ENCODE results near the gene LRRC1.

Gene LRRC1

DNA sequence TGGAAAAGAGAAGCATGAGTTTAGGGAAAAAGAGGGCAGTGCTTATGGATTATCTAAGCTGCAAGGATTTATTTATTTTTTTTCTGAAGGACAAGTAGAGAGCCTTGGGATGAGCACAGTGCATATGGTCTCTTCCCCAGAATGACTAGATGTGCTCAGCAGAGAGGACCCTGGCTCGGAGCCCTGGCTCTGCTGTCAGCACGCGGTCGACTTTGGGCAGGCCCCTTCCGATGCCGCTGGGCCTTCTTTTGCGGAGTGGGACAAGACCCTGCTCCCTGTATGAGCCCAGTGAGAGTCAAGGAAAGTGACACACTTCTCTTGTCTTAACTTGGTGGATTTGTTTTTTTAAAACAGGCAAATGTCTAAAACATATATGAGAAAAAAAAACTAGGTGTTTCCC lies 51.4 kb downstream of the LRRC1 start:
- DNase-seq (ENCODE audit: low spot score): no peak

DNA sequence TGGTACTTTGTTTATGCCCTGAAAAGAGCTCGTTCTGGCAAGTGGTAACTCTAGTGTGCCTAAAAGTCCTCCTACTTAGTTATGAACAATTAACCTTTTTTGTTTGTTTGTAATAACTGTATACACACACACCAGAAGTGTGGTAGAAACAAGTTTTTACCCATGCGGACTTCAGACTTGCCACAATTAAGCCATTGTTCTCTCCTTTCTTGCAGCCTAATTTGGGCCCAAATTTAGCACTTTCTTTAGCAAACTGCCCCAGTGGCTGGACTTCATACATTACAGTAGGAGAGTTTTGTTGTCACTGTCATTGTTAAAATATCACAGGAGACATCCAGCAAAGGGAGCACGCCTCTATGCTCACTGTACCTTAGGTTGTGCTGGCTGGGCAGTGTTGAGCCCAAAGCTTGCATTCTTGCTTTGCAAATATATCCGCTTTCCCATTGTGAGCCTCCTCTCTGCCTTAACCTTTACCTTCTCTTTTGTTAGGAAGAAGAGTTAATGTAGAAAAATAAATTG lies 53.0 kb downstream of the LRRC1 start:
- no peak for DNase-seq (ENCODE audit: low spot score)

DNA sequence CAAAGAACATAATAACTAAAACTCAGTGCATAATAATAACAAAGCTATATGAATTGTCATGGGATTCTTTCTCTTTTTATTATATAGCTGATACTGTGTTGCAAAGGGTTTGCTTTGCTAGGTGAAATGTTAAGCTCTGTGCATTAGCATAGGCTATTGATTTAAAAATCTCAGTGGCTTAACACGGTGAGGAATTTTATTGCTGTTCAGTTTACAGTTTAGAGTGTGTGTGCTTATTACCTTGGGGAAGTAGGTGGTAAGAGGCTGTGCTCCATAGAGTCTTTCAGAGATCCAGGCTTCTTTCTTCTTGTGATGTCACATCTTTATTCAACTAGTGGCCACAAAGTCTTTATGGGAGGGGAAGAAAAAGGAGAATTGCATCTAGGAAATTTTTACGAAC lies 55.7 kb downstream of the LRRC1 start:
- DNase-seq (ENCODE audit: low spot score): no peak

DNA sequence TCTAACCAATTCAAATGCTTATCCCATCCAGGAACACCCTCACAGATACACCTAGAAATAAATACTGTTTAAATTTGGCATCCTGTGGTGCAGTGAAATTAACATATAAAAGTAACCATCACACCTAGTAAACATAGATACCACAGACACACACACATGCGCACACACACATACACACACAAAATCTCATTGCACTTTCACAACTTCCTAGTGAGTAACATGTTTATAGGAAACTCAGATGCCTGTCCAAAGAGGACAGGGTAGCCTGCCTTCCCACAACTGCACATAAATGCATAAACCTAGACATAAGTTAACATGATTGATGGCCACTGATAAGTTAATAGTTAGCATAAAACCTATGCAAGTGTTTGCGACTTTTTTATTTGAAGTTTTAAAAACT lies 56.8 kb downstream of the LRRC1 start:
- DNase-seq (ENCODE audit: low spot score): no peak

DNA sequence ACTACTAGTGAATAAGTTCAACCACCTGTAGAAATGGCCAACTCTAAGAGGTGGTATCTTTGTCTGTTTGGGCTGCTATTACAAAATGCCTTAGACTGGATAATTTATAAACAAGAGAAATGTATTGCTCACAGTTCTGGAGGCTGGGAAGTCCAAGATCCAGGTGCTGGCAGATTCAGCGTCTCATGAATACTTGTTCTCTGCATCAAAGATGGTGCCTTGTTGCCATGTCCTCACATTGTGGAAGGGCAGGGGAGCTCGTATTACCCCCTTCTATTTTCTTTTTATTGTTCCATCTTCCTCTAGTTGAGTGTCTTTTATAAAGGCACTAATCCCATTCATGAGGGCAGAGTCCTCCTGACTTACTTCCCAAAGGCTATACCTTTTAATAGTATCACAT lies 58.0 kb downstream of the LRRC1 start:
- DNase-seq (ENCODE audit: low spot score): no peak

DNA sequence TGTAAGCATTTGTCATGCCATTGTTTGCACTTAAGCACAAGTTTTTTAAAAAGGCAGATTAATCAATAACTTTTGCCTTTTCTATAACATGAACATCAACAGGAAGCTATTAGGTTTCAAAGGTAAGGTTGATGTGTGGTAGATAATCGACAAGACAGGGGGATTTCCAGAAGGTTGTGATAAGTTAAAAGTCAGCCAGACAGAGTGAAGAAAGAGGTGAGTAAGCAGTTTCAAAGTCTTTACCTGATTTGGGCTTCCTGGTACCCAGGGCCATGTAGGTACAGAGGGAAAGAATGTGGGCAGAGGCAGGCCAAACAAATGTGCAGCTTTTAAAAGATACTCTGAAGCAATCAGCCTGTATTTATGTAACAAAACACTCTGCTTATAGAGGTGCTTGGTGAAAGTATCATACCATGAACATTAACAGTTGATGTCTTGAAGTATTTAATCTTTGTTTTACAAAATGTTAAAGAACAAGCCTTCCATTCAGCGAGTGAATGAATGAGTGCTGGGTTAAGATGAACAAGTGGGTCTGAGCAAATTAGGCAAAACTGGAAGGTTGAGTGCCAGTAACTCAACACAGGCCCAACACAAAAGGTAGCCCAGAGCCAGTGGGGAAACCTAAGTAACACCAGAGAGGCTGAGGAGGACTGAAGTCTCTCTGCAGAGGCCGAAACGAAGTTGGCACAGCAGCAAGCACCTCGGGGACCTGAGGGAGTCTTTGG lies 60.2 kb downstream of the LRRC1 start:
- peak; percentile 14 for DNase-seq (ENCODE audit: low spot score)

DNA sequence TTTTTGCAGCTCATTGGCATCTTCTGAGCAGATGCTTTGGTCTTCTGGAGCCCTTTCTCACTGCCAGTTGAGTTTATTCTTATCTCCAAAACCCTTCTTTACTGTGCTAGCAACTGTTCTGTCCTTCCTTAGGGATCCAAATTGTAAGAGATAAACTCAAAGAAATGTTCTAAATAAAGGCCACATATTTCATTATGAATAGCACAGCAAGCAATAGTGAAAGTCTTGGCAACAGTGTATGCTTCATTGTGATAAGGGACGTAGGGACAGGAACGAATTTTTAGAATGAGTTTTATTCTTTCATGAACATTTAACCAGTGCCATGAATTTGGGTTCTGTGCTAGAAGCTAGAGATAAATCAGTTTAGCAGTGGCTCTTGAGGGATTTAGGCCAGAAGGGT lies 61.1 kb downstream of the LRRC1 start:
- no peak for DNase-seq (ENCODE audit: low spot score)

DNA sequence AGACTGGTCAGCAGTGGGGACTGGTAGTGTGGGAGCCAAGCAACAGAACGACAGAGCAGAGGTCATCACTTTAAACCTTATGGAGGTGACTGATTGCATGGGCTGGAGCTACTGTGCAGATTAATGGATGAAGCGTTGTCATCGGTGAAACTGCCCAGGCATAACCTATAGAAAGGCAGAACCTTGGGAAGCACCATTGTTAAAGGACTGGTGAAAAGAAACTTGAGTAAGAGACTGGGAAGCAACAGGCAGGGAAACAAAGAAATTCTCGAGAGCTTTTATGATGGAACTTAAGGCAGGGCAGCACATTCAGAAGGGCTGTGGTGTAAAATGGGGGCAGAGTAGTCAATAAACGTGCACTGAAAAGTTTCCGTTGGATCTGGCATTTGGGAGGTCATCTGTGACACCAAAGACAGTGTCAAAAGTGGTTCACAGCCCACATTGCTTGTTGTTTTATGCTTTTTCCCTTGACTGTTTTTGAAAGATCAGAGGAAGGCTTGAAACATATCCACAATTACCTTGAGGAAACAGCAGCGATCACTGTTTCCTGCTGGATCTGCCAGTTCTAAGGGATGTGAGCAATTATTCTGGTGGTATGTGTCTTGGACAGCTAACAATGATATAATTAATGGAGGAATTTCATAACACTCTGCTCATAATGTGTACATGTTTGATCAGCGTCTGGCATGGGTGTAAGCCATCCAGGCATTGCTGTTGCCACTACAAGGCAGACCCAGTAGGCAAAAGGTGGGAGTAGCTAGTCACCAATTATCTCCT lies 62.7 kb downstream of the LRRC1 start:
- no peak for DNase-seq (ENCODE audit: low spot score)

DNA sequence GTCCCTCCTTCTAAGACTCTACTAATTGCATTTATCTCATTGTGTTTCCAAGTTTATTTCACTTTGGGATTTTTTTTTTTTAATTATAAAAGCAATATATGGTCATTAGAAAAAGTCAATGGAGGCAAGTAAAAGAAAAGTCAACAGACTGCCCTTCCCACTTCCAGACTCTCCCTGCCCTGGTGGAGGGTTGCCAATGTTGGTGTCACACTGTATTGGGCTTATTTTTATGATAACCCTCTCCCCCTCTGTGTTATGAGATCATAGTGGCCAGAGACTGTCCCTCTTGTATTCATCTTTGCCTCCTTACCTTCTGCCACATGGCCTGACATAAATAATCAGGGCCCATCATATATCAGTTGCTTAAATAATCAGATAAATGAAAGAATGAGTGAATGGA lies 63.4 kb downstream of the LRRC1 start:
- DNase-seq (ENCODE audit: low spot score): no peak

DNA sequence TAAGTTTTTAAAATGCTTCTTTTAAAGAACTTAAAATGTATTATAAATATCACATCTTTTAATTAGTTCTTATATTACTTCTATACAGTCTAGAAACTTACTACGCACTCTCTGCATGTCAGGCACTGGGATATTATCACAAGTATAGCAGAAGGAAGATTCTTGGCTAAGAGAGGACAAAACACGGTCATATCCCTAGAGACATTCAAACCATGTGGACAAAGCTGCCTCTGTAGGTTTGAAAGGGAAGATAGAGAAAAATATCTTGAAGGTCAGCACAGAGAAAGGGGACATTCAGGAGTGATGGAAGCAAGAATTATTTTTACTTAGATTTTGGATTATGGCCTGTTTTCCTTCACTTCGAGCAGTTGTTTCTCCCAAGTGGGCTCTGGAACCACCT lies 64.1 kb downstream of the LRRC1 start:
- no peak for DNase-seq (ENCODE audit: low spot score)

DNA sequence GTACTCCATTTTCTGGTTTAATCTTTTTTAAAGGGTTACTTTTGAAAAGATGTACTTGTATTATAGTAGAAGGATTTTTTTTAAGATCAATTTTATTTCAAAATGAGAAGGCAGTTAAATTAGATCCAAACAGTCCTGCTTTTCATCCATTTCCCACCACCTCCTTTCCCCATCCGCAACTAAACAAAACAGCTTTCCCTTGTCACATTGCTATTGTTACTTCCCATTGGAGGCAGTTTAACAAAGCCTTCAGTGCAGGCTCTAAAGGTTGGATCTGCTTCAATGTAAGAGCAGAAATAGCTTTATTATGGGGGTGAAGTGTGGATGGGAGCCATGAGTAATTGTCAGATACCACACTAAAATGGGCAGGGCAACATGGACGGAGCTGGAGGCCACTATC lies 65.7 kb downstream of the LRRC1 start:
- DNase-seq (ENCODE audit: low spot score): no peak

DNA sequence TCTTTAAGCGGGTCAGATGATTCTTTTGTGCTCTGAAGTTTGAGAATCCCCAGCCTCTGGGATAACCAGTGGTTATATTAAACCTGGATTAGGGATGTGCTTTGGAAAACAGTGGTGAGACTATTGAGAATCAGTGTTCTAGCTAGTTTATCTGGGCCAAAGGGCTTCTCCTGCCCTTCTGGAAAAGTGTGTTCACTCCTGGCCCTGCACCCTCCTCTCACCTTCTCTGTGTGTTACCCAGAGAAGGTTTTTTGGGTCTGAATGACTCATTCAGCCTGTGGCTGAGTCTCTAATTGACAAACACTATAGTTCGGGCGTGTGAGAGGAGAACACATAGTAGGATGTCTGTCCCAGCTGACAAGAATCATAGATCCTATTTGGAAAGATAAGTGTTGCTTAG lies 66.7 kb downstream of the LRRC1 start:
- no peak for DNase-seq (ENCODE audit: low spot score)

DNA sequence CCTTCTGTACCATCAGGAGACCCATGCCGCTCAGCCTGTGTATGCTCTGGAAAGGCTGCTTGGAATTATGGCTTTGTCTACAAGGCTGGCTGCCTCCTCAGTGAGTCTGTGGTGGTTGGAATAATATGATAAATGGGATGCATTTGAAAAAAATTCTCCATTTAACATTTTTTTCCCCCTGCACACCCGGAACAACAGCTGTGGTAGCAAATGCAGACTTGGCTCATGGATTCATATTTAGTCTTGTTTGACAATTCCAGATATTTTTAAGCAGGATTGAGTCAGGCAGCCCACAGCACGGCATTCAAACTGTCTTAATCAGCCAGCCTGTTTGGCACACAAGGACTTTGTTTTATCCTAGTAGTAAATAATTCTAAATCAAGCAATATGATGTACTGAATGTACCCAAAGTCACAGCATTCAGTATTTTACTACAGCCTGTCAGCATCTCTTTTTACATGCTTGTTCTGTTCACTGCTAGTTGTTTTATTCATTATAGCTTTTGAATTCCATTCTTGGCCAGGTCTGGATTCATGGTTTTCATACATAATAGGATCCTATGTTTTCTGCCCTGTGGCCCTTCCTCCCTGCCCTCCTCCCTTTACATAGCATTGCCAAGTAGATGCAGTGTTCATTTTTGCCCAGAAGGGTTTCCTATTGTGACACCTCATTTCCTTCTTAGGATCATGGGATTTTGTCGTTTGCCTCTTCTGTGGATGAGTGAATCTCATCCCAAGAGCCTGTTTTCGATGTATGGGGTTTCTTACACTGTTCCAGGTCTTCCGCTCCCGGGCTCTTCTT lies 68.1 kb downstream of the LRRC1 start:
- DNase-seq (ENCODE audit: low spot score): no peak

DNA sequence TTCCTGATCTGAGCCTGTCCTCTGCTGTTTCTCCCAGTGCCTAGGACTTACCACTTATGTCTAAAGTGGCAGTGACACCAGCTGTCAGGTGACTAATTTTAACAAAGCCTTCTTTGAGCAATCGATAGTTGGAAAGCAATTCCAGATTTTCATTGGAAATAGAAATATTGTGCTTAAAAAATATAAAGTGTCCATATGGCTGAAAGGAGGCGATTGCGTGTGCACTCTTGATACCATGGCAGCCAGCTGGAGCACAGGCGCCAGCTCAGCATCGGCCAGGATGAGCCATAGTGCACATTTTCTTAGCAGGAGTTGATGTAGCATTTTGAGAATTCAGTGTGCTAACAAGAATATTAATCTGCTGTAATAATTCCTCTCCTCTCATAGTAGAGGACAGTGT lies 70.0 kb downstream of the LRRC1 start:
- DNase-seq (ENCODE audit: low spot score): no peak

DNA sequence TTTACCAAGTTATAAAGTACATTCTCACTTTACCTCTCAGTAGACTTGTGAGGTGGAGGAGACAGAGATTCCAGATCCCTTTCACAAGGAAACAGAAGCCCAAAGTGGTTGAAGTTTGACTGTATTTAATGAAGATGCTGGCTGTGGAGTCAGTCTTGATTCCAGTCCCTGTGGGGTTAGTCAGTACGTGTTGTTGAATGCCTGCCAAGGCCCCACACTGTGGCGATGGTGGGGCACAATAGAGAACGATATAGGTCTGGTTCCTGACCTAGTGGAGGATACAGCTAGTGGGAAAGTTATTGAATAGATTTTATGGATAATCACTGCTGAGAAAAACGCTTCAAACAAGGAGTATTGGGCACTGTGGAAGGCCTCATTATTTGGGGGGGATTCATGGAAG lies 71.4 kb downstream of the LRRC1 start:
- no peak for DNase-seq (ENCODE audit: low spot score)

DNA sequence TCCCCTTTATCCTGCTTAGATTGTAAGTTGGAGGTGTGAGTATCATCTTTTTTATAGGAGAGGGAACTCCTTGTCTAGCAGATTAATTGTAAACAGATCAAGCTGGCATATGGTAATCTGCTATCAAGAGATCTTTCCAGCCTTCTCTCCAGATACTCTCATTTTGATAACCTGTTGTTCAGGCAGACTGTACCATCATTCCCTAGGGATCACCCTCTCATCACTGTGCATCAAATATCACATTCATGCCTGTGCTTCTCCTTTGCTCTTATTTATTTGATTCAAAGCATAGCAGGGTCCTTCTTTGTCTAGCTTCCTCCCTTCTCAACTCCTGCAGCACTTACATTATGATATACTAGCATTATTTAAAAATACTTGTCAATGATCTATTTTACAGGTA lies 73.8 kb downstream of the LRRC1 start:
- no peak for DNase-seq (ENCODE audit: low spot score)

DNA sequence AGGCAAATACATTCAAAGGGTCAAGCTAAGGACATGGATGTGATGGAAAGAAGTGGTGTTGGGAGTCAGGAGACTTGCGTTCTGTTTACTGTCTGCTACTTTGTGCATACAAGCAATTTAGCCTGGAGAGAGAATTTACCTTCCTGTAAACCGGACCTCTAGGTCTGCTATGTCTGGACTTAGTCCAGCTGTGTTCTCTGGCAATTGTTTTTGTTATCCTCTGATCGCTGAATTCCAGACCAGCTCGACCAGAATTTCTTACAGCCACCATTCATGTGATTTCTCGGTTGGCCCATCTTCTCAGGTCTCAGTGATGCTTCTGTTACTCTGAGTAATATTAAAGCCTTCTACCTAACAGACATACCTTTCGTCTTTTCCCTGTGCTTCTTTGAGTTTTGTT lies 75.2 kb downstream of the LRRC1 start:
- DNase-seq (ENCODE audit: low spot score): no peak

DNA sequence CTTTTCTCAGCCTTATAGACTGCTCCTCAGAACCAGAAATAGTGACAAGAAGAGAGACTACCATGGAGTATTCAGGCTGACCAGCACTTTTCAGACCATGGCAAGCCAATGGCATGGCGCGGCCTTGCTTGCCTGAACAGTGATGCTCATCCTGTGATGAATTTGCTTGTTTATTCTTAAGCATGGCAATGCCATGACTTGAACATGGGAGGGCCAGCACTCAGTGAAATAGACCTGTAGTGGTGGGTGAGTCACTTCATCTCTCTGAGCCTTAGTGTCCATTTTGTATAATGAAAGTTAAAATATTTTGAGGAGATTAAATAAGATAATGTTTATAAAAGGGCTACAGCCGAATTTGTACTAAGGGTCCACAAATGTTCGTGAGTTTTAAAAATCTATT lies 79.1 kb downstream of the LRRC1 start:
- no peak for DNase-seq (ENCODE audit: low spot score)

DNA sequence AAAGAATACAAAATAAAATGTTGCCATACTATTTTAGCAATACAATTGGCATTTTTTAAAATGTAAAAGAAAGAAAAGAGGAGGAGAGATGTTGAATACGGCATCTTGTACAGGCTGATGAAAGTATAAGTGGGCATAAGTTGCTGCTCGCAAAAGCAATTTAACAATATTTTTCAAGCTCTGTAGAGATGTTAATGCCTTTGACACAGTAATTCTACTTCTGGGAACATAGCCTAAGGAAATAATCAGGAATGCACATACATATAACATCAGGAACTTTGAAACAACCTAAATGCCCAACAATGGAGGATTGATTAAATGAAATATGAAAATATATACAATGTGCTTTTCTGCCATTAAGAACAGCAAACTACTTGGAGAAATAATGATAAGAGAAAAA lies 80.2 kb downstream of the LRRC1 start:
- DNase-seq (ENCODE audit: low spot score): no peak

DNA sequence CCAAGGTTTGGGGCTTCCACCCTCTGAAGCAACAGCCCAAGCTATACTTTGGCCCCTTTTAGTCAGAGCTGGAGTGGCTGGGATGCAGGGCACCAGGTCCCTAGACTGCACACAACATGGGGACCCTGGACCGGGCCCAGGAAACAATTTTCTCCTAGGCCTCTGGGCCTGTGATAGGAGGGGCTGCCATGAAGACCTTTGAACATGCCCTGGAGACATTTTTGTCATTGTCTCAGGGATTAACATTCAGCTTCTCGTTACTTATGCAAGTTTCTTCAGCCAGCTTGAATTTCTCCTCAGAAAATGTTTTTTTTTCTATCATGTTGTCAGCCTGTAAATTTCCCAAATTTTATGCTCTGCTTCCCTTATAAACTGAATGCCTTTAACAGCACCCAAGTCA lies 82.3 kb downstream of the LRRC1 start:
- no peak for DNase-seq (ENCODE audit: low spot score)

DNA sequence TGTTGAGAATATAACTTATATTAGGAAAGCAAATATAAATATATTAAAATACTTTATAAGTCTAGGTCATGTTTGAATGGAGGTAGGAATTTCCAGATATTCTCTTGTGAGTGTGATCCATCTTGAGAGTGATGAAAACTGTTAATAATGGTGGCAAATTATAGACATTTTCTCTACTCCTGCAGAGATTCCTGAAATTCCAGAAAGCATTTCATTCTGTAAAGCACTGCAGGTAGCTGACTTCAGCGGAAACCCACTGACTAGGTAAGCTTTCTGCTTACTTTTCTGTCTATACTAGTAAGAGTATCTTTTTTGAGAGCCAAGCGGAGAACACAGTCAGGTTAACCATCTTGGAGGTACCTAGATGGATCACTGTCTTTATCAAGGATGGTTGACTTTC lies 84.0 kb downstream of the LRRC1 start:
- no peak for DNase-seq (ENCODE audit: low spot score)

DNA sequence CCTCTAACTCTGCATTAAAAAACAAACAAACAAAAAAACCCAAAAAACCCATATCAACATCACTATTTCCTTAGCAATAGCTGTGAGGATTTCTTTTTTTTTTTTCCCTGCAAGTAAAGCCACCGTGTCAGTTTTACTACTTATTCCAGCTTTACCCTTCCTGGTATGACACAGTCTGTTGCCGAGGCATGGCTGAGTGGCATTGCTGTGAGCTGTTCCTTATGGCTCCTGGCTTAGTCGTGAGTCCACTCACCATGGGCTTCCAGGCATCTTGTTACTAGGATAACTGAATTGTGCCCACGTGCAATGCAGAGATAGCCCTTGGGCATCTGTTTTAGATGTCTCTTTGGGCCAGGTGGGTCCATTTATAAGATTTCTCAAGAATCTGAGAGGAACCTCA lies 84.8 kb downstream of the LRRC1 start:
- DNase-seq (ENCODE audit: low spot score): no peak

DNA sequence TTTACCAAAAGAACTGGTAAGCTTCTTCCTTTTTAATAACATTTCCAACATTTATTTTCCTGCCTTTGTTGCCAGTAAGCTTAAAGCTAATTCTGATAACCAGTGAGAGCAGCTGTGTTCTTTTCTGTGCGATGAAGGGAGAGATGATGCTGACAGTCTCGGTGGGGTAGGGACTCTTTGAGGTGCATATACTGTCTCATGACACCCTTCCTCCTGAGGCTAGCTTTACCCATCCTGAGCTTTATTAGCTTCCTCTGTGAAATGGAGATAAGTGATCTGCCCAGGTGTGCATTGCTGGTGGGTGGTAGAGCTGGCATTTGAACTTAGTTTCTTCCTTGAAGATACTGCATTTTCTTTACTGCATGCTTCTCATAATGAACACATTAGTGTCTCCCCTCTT lies 92.5 kb downstream of the LRRC1 start:
- no peak for DNase-seq (ENCODE audit: low spot score)

All from CD4-positive, alpha-beta T cell treated with Interleukin-6 at 100 ng/mL for 8 hours (primary cell).